Measurements from ENCODE around the gene AKAP13. TPM values are rescaled to one million over a fixed set of nuclear protein-coding genes. Genes with fewer than 3 reads are reported as not detected.

The AKAP13 gene
- polyA plus RNA-seq, 3 donors = 47.9 to 99.7 (median 92.6) TPM

GRCh38 chr15:85495544-85495943 is 115.1 kb downstream of the AKAP13 start:
- Mint-ChIP-seq H3K4me1 (peaks cover 36% of the 10 kb centered on the region), H3K36me3 (peaks cover 0 to 2% of the 10 kb centered on the region in 2 donors), H3K27ac (no peak overlapping the region), H3K27me3 (ENCODE audit: low read depth in 3 of 3) (peaks cover 0 to 6% (median 1%) of the 10 kb centered on the region in 3 donors), H3K9me3 (peaks cover 0 to 2% (median 0%) of the 10 kb centered on the region in 7 donors), H3K4me3 (no peak overlapping the region)
- no peaks in the 10 kb centered on the region for H3K36me3 ChIP-seq (replicated peaks in 1 of 2; ENCODE audit: control insufficient read depth in 1 of 2, insufficient read depth in 2 of 2, low read length in 2 of 2)
- H3K79me2 ChIP-seq (ENCODE audit: insufficient read depth, low read length) = peaks cover 27% of the 10 kb centered on the region
- intact Hi-C loops (cut with micrococcal nuclease) = no loop called here
- H4K20me1 ChIP-seq (ENCODE audit: insufficient read depth, low read length) = peaks cover 10% of the 10 kb centered on the region
- no peaks in the 10 kb centered on the region for H3K27me3 ChIP-seq (ENCODE audit: control insufficient read depth in 2 of 2, insufficient read depth in 2 of 2, low read length in 2 of 2)
- H3K4me2 ChIP-seq (replicated peaks; ENCODE audit: extremely low read depth, low read length, poor library complexity, severe bottlenecking) = no peak overlapping the region
- no peak for DNase-seq
- no peak overlapping the region for H3K9ac ChIP-seq (ENCODE audit: insufficient read depth, low read length, poor library complexity, severe bottlenecking)
- no peak overlapping the region for H3K27ac ChIP-seq (ENCODE audit: low read depth in 1 of 2, low read length in 2 of 2)
- H2AFZ ChIP-seq (ENCODE audit: insufficient read depth, low read depth, low read length, poor library complexity, severe bottlenecking) = no peak overlapping the region
- no peak overlapping the region for H3K4me3 ChIP-seq (replicated peaks in 1 of 3; ENCODE audit: low read depth in 2 of 3, low read length in 3 of 3)
- H3K9me3 ChIP-seq (replicated peaks in 1 of 2; ENCODE audit: control insufficient read depth in 1 of 2, insufficient read depth in 1 of 2, low read length in 2 of 2) = no peaks in the 10 kb centered on the region
- TF ChIP-seq CTCF (IDR thresholded peaks at IDR 0.05) = no peak
- no CpG with 5 or more reads among the region's 2 CpGs for WGBS (ENCODE audit: insufficient coverage)
- H3K4me1 ChIP-seq (ENCODE audit: control insufficient read depth in 1 of 2, insufficient read depth in 2 of 2, low read length in 2 of 2) = peaks cover 19 to 22% of the 10 kb centered on the region in 2 donors

- H3K9me3 ChIP-seq (replicated peaks in 1 of 2; ENCODE audit: control insufficient read depth in 1 of 2, insufficient read depth in 1 of 2, low read length in 2 of 2) = no peaks in the 10 kb centered on the region
- H3K4me2 ChIP-seq (replicated peaks; ENCODE audit: extremely low read depth, low read length, poor library complexity, severe bottlenecking) = no peak overlapping the region
- Mint-ChIP-seq H3K4me1 (peaks cover 30% of the 10 kb centered on the region), H3K27ac (no peak overlapping the region), H3K4me3 (no peak overlapping the region), H3K36me3 (peaks cover 0 to 2% of the 10 kb centered on the region in 2 donors), H3K27me3 (ENCODE audit: low read depth in 3 of 3) (peaks cover 0 to 6% (median 1%) of the 10 kb centered on the region in 3 donors), H3K9me3 (peaks cover 0 to 2% (median 0%) of the 10 kb centered on the region in 7 donors)
- H3K79me2 ChIP-seq (ENCODE audit: insufficient read depth, low read length) = peaks cover 25% of the 10 kb centered on the region
- H3K4me3 ChIP-seq (replicated peaks in 1 of 3; ENCODE audit: low read depth in 2 of 3, low read length in 3 of 3) = no peak overlapping the region
- no peak overlapping the region for H2AFZ ChIP-seq (ENCODE audit: insufficient read depth, low read depth, low read length, poor library complexity, severe bottlenecking)
- no peak overlapping the region for H3K27ac ChIP-seq (ENCODE audit: low read depth in 1 of 2, low read length in 2 of 2)
- WGBS (ENCODE audit: insufficient coverage) = 64% methylated on average over 2 of the region's 8 CpGs
- no peak for DNase-seq
- H4K20me1 ChIP-seq (ENCODE audit: insufficient read depth, low read length) = peaks cover 4% of the 10 kb centered on the region
- no peaks in the 10 kb centered on the region for H3K36me3 ChIP-seq (replicated peaks in 1 of 2; ENCODE audit: control insufficient read depth in 1 of 2, insufficient read depth in 2 of 2, low read length in 2 of 2)
- intact Hi-C loops (cut with micrococcal nuclease) = no loop called here
- H3K9ac ChIP-seq (ENCODE audit: insufficient read depth, low read length, poor library complexity, severe bottlenecking) = no peak overlapping the region
- peaks cover 13 to 16% of the 10 kb centered on the region in 2 donors for H3K4me1 ChIP-seq (ENCODE audit: control insufficient read depth in 1 of 2, insufficient read depth in 2 of 2, low read length in 2 of 2)
- TF ChIP-seq CTCF (IDR thresholded peaks at IDR 0.05) = no peak
- H3K27me3 ChIP-seq (ENCODE audit: control insufficient read depth in 2 of 2, insufficient read depth in 2 of 2, low read length in 2 of 2) = no peaks in the 10 kb centered on the region
Observed at GRCh38 chr15:85496151-85496550, 115.7 kb downstream of the AKAP13 start.
